Fibroblast of skin of left quadriceps (primary cell): ENCODE data around the gene TMEM187.

Experiments
- DNase-seq, 2 experiments: peaks; one replicate each; pipeline ENCODE4 v3.0.0-alpha.2; 2013; ENCODE audit warnings: low read depth in 2 of 2

The TMEM187 gene

GRCh38 chrX:154019633-154020528, 47.3 kb downstream of the TMEM187 start, which contains the start of gene IRAK1:
IRAK1 (minus strand) TSS chrX:154019902; CDS start chrX:154019812, 90 bp downstream.
- no peak for DNase-seq

GRCh38 chrX:154020536-154021115, 48.1 kb downstream of the TMEM187 start:
- DNase-seq, result no peak

- DNase-seq, result no peak
Observed at GRCh38 chrX:154021131-154021611, 48.6 kb downstream of the TMEM187 start.

- no peak for DNase-seq
Observed at GRCh38 chrX:154022108-154022507, 49.6 kb downstream of the TMEM187 start.

- no peak for DNase-seq
Observed at GRCh38 chrX:154023276-154024000, 50.9 kb downstream of the TMEM187 start.

- no peak for DNase-seq
Observed at GRCh38 chrX:154024271-154024670, 51.7 kb downstream of the TMEM187 start.

GRCh38 chrX:154025230-154025629, 52.7 kb downstream of the TMEM187 start:
- no peak for DNase-seq

- no peak for DNase-seq
Observed at GRCh38 chrX:154026136-154027021, 53.8 kb downstream of the TMEM187 start.

GRCh38 chrX:154027022-154027402, 54.5 kb downstream of the TMEM187 start:
- no peak for DNase-seq

- no peak for DNase-seq
Observed at GRCh38 chrX:154027986-154028385, 55.4 kb downstream of the TMEM187 start.

- DNase-seq, result no peak
Observed at GRCh38 chrX:154028502-154029184, 56.1 kb downstream of the TMEM187 start.

- no peak for DNase-seq
Observed at GRCh38 chrX:154029439-154029838, 56.9 kb downstream of the TMEM187 start.

- no peak for DNase-seq
Observed at GRCh38 chrX:154030266-154030665, 57.7 kb downstream of the TMEM187 start.

- no peak for DNase-seq
Observed at GRCh38 chrX:154030715-154031305, 58.3 kb downstream of the TMEM187 start.

- DNase-seq, result no peak
Observed at GRCh38 chrX:154032160-154032559, 59.6 kb downstream of the TMEM187 start.

GRCh38 chrX:154032653-154033052, 60.1 kb downstream of the TMEM187 start:
- no peak for DNase-seq
